Measurements from ENCODE around the gene GTPBP1.

DNA sequence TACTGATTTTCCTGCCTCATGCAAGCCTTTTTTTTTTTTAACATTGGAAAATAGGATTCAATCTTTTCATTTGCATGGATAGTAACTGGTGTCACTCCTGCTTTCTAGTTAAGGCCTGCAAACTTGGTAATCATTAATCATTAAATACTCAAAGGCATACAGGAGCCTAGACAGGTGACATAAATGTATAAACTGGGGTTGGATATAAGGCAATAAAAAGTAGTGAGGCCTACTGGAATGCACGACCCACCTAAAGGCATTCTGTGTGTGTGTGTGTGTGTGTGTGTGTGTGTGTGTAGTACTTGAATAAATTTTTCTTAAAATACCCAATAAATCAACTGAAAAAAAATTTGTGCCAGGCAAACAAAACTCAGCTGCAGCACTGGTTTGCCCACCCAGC lies 16.1 kb upstream of the GTPBP1 start:
- TF ChIP-seq POLR2AphosphoS5 (IDR thresholded peaks at IDR 0.05; ENCODE audit: low read depth, low read length) (no peak), POLR2A (IDR thresholded peaks at IDR 0.05; ENCODE audit: low read depth, low read length) (no peak)

All from GM12892 (cell line).